HG02759 (cell line): ENCODE results near the gene CALHM5.

Experiments used
- ATAC-seq: cut with Tn5 transposase; IDR thresholded peaks from one replicate; pipeline ENCODE4 v1.9.1; 2021; ENCODE audit warnings: mild to moderate bottlenecking, moderate library complexity; ENCODE audit not compliant: unreplicated experiment

The CALHM5 gene

DNA sequence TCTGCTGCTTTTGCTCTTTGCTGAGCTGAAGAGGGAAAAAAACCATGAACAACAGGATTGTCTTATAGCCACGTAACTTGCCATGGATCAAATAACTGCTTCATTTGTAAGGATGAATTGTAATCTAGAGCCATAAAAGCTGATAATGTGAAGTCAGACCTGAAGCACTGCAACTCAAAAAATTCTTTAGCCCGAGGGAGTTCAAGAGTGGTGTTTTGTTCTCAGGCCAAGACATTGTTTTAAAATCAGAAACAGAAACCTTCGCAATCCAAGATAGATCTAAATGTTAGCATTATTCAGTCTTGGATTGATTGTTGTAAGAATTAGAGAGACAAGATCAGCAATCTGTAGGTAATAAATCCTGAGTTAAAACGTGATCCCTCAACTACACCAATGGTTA lies 34.2 kb downstream of the CALHM5 start, which contains the start of gene TRAPPC3L:
Gene TRAPPC3L, minus strand, starts transcription at position 34 of the 400 bp plus-strand sequence. CDS start 170 bp downstream, outside the sequence.
- ATAC-seq = no peak

DNA sequence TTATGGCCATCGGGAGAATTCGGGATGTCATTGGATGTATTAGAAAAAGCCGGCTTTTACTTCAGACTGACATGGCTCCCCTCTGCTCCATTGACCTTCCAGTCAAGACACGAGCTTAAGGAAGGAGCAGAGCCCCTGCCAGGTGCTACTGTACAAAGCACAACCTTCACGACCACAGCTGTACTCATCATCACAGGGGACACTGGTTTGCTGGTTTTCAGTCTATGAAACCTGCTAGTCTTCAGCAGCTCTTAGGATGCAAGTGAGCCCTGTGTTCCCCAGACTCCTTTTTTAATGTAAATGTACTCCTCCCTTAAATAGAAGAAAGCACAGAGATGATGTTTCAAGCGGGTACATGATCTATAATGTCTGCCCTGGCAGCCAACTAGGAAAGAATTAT lies 35.9 kb downstream of the CALHM5 start:
- no peak for ATAC-seq

DNA sequence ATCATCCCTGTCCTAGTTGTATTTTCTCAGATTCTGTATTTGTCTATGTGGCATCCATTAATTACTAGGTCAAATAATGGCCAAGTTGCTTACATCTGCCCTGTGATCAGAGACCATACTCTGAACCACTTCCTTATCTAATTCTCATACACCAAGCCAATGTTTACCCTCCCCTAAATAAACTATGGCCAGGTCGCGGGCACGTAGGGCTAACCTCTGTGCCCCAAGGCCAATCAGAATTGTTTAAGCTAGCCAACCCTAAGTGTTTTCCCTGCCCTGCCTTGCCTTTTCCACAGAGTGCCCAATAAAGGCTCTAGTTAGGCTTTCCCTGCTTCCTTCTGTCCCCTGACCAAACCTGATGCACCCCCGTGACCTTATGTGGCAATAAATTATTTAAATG lies 39.4 kb downstream of the CALHM5 start:
- no peak for ATAC-seq

DNA sequence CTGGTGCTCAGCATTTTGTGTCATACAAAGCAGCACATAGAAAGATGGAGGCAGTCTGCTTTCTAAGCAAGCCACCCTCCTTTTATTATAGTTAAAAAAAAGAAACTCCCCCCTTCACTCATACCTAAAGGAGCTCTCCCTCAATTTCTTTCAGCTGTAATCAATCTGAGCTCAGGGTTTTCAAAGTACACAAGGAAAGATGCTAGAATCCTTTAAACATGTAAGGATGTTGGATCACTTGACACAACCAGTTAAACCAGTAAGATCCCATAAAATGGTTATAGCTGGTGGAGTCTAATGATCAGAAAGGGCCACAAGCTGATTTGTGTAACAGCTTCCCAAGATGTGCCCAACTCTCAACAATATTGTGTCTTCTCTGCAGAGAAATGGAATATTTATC lies 42.0 kb downstream of the CALHM5 start, which contains the start of gene CALHM4:
Gene CALHM4, plus strand, starts transcription at position 301 of the 400 bp plus-strand sequence. Its CDS starts 43 bp downstream, at position 344.
- no peak for ATAC-seq

DNA sequence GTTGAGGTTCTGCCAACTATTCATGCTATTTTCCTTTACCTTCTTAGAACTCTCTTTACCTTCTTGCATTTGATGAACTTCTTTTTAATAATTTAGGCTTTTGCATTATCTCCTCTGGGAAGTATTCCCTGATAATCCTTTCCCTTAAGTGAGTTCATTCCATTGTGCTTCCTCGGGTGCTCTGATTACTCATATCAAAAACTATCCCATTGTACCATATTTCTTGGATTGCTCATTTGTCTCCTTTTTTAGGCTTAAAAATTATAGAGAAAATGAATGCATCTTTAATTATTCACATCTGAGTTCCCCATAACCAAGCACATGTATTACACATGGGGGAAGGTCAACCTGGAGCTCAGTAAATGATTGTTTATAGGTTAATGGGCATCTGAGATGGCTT lies 44.6 kb downstream of the CALHM5 start:
- no peak for ATAC-seq

DNA sequence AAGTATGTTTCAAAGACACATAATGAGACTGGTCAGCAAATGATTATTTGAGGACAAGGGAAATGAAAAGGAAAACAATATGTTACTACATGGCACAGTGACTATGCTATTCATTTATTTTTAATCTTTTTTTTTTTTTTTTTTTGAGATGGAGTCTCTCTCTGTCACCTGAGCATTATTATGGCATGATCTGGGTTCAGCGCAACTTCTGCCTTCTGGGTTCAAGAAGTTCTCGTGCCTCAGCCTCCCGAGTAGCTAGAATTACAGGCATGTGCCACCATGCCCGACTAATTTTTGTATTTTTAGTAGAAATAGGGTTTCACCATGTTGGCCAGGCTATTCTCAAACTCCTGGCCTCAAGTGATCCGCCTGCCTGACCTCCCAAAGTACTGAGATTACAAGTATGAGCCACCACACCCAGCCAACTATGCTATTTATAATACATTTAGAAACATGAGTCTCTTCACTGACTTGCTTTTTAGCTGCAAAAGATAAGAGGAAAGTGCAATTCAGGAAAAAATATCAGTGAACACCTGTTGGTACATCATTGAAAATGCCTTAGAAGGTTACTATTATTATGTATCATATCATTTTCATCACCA lies 45.5 kb downstream of the CALHM5 start:
- ATAC-seq = no peak

DNA sequence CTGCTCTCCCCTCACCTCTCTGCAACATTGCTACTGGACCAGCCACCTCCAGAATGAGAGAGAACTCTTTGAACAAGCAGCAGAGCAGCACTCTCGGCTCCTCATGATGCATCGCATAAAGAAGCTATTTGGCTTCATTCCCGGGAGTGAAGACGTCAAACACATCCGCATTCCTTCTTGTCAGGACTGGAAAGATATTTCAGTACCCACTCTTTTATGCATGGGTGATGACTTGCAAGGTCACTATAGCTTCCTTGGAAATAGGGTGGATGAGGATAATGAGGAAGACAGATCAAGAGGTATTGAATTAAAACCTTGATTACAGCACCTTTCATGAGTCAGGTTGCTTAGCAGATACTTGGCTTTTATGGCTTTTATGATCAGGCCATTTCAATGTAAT lies 46.5 kb downstream of the CALHM5 start:
- no peak for ATAC-seq

DNA sequence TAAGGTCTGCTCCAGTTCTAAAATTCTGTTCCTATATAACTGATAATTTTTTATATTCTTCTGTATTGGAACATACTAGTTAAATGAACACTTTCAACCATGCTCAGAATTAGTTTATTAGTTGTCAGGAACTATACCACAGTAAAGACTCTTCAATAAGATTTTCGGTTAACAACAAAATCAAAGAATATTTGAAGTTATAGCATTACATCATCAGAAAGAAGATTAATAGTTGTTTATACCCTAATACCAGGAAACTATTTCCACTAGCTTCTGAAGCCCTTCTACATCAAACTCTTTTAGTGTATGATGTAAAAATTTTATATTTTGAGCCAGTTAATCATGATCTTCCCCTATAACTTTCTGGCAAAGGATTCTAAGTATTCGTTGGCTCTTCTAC lies 48.7 kb downstream of the CALHM5 start:
- no peak for ATAC-seq

DNA sequence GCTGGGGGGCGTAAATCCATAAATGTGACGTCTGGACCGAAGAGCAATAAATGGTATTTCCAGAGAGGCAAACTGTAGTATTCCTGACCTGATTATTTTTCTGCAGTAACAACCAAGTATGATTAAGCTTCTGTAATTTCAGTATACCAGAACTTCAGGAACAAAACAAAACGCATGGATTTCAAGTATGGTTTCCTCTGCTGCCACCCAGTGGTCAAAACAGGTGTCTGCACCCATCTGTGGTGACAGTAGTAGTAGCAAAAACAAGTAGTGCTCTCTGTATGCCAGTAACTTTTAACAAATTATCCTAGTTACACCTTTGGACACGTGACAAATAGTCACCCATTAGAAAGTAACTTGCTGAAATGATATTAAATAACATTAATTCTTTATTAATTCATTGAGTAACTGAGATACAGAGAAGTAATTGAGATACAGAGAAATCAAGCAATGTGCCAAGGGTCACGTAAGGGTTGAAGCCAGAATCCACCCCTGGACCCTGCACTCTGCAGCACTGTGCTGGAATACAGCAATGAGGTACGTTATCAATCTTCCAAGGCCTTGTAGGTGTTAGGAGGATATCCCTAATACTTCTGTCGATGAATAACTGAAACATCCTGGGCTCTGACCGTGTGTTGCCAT lies 50.1 kb downstream of the CALHM5 start:
- ATAC-seq = peak; percentile 56

DNA sequence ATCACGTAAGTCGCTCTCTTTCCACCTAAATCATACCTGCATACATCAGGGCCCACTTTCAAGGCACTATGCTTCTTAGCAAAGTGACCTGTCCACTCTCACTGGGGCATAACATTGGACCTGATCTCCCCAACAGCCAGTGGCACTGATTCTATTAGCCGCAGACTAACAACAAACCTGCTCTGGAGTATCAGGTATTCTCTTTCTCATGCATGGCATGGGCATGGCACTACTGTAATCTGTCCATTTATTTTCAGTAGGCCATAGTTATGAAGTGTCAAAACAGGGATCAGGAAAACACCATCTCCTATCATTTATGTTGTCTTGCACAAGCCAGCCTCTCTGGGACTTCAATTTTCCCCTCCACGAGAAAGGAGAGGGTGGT lies 50.6 kb downstream of the CALHM5 start:
- ATAC-seq = no peak

DNA sequence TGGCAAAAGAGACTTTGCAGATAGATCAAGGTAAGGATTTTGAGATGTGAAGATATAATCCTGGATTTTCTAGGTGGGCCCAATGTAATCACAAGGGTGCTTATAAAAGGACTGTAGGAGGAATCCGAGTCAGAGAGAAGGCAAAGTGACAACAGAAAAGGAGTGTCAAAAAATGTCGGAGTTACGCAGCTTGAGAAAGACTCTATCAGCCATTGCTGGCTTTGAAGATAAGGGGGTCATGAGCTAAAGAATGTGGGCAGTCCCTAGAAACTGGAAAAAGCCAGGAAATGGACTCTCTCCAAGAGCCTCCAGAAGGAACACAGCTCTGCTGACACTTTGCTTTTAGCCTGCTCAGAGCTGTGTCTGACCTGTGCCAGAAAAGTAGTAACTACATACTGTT lies 51.2 kb downstream of the CALHM5 start:
- no peak for ATAC-seq

DNA sequence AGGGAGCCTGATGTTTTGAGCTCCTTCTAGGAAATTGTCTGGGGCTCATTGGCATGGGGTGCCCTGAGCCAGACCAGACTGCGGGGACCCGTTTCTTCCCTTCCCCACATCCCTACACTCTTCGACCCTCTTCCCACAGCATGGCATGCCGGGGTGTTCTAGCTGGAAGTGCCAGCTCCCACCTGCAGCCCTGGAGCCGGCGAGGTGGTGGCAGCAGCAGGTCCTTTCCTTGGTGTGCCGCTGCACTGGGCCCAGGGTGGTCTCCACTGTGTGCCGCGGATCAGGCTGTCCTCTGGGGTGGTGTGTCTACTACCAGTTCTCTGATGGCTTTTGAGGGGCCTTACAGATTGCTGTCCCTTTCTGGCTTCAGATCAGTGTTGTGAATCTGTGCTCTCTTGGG lies 52.4 kb downstream of the CALHM5 start:
- no peak for ATAC-seq

DNA sequence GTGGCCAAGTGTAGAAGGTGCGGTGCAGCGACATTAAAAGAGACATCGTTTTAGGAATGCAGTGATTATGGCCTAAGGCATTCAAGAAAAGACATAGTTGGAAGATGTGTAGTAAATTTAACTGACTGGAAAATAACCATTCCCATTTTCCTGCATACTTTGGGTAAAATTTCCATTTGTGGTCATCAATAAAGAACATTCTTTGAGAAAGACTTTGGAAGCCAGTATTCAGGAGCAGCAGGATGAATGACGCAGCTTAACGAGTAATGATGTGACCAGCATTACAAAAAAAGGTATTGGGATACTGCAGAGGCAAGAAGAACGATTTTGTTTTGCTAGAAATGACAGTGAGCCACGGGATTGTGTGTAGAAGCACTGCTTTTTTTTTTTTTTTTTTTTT lies 52.9 kb downstream of the CALHM5 start:
- ATAC-seq = no peak

DNA sequence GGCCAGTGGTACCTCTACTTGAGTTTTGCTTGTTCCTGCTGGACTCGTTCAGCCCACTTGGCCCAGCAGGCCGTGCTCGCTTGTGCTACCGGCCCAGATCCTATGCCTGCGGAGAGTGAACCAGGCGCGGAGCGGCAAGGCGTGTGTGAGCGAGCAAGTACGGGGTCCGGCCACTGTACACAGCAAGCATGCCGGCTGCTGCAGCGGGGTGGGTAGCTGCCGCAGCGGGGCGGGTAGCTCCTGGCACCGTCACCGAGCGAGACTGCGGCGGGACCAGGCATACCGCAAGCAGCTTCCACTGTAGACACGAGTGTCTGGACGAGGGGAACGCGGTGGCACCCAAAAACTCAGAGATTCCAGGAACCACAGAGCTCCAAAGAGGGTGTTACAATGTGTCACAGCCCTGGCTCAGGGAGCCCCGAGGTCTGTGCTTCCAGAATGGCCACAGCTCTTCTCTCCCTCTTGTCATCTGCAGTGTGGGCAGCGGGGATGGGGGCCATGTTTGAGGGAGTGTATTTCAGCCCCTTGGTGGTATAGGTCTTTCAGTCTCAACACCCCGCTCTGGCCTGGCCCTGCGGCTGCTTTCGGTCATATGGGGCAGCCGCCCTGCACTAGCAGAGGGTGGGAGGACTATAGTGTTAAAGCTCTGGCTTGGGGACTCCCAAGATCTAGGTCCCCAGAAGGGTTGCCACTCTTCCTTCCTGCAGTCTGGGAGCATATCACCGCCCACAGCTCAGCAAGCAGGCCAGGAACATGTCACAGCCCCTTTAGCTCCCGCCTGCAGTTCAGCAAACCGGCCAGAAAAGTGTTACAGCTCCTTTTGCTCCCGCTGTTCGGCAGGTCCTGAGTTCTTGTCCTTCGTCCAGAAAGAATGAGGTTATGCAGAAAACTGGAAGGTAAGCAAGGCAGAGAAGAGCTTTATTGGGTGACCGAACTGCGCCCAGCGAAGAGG lies 53.8 kb downstream of the CALHM5 start:
- ATAC-seq = peak; percentile 68

DNA sequence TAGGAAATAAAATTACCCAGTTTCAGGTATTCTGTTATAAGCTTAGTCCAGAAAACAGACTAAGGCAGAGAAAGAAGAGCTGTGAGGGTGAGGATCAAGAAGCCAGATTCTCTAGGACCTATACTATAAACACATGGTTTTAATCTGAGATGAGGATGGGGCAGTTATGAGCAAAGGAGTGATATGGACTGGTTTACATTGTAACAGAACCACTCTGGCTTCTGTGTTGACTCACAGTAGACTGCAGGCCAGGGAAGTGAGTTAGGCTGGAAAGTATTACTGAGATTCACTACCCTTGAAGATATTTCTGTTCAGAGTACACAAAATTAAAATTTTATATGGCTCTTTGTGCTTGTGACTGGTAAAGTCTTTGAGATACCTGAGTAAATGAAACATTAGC lies 56.7 kb downstream of the CALHM5 start:
- no peak for ATAC-seq

DNA sequence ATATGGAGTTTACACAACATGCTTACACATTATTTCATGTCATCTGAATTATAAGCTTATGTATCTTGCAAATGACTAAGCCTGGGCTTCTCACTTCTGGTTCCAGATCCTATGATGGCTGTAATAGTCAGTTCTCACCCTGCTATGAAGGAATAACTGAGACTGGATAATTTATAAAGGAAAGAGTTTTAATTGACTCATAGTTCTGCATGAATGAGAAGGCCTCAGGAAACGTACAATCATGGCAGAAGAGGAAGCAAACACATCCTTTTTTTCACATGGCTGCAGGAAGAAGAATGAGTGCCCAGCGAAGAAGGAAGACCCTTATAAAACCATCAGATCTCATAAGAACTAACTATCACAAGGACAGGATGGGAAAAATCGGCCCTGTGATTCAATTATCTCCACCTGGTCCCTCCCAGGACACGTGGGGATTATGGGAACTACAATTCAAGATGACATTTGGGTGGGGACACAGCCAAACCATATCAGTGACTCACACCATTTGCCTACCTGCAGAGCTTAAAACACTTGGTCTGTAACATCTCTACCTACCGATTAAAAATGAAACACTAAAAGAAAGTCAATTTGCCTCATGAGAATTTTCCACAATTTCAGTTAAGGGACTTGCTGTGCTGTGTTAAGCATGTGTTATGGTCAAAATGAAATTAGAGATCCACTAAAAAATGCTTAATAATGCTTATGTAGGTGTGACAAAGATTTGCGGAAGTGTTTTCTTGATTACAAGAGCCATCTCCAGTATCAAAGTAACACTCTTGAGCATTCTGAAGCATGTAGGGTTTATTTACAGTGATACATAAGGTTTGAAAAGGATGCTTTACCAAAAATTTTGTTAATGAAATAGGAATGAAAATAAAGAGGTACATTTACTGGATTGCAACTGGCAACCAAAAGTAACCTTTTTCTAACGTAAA lies 57.6 kb downstream of the CALHM5 start:
- ATAC-seq = no peak

DNA sequence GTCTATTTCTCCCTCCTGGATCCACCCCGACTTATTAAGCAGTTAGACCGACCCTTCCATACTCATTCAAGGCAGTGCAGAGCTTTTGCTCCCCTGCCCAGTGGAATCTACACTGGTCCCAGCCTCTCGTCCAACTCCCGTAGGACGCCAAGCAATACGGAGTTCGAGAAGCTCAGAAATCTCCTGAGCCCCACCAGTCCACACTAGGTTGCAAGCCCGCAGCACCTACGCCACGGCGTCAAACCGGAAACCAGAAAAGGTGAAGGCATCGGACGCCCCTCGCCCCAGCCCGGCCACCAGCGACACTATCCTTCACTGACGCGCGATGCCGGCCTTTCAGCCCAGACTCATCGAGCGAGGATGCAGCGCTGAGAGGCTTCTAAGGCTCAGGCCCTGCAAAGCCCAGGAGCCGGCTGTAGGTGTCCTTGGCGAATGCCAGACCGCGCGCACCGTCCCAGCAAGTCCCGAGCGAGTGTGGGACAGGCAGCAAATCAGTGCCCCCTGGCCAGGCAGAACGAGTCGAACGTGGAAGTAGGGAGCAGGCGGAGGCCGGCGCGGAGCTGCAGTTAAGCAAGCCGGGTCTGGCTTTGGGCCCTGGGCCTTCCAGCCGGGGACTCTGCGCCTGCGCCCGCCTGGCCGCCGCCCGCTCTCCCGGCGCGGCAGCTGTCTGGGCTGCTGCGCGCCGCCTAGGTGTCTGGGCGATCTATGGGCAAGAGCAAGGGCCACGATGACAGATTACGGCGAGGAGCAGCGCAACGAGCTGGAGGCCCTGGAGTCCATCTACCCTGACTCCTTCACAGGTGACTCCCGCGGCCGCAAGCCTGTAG lies 59.6 kb downstream of the CALHM5 start, which contains the start of gene RWDD1:
Gene RWDD1, plus strand, starts transcription at position 649 of the 827 bp plus-strand sequence. Its CDS starts 79 bp downstream, at position 728.
- ATAC-seq = peak; percentile 94

DNA sequence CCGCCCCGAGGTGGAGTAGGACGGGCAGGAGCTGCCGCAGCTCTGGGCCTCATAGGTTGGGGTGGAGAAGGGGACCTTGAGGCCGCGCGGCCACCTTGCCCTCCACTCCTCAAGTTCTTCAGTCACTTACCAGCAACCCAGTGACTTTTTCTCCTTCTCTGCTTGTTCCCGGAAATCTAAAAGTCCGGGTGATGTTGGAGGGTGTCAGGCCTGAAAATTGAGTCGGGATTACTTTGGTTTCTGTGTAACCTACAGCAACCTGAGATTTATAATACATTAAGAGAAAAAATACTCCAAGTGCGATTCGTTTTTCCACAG lies 60.2 kb downstream of the CALHM5 start:
- no peak for ATAC-seq

DNA sequence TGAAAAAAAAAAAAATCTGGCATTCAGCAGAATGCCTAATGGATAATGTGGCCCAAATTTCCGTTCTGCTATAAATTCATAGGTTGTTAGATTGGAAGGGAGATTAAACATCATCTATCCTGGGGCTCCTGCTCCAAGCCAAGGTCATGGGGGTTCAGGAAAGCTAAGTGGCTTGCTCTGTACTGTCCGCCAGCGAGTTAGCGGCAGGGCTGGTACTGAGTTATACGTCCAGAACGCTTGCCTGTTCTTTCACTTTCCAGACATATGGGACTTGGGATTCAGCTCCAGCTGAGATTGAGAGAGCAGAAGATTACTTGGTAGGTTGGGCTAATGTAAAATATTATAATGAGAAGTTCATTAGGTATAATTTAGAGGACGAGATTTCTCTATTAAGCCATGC lies 60.7 kb downstream of the CALHM5 start:
- ATAC-seq = no peak
